ENCODE measurements around the gene PPP1R15A.

The PPP1R15A gene

GRCh38 chr19:48913114-48913889, 41.1 kb downstream of the PPP1R15A start:
- TF ChIP-seq CTCF (IDR thresholded peaks at IDR 0.05; ENCODE audit: insufficient read depth, low read length) (no peak), GABPA (IDR thresholded peaks at IDR 0.05; ENCODE audit: low read depth) (no peak), SPI1 (IDR thresholded peaks at IDR 0.05; ENCODE audit: borderline replicate concordance, low read depth) (no peak), REST (IDR thresholded peaks at IDR 0.05; ENCODE audit: insufficient replicate concordance, low read depth) (no peak), POLR2AphosphoS5 (IDR thresholded peaks at IDR 0.05; ENCODE audit: low read depth) (no peak)
- Histone ChIP-seq H3K27ac (replicated peaks) (no peak overlapping the region), H3K4me3 (replicated peaks; ENCODE audit: insufficient read depth, low read length) (no peak overlapping the region), H3K27me3 (ENCODE audit: insufficient read depth, poor library complexity, severe bottlenecking) (no peaks in the 10 kb centered on the region)
- peak in 1 of 2 experiments; percentile 17 for DNase-seq (ENCODE audit: low read depth in 1 of 2, low spot score in 1 of 2)

- DNase-seq (ENCODE audit: low read depth in 1 of 2, low spot score in 1 of 2) = no peak
- no peaks in the 10 kb centered on the region for H3K27me3 ChIP-seq (ENCODE audit: insufficient read depth, poor library complexity, severe bottlenecking)
- no peak overlapping the region for H3K4me3 ChIP-seq (replicated peaks; ENCODE audit: insufficient read depth, low read length)
- no peak overlapping the region for H3K27ac ChIP-seq (replicated peaks)
- TF ChIP-seq SPI1 (IDR thresholded peaks at IDR 0.05; ENCODE audit: borderline replicate concordance, low read depth) (no peak), GABPA (IDR thresholded peaks at IDR 0.05; ENCODE audit: low read depth) (no peak), POLR2AphosphoS5 (IDR thresholded peaks at IDR 0.05; ENCODE audit: low read depth) (no peak), REST (IDR thresholded peaks at IDR 0.05; ENCODE audit: insufficient replicate concordance, low read depth) (no peak), CTCF (IDR thresholded peaks at IDR 0.05; ENCODE audit: insufficient read depth, low read length) (no peak)
Observed at GRCh38 chr19:48914181-48914580, 42.0 kb downstream of the PPP1R15A start.

- no peak for TF ChIP-seq POLR2AphosphoS5 (IDR thresholded peaks at IDR 0.05; ENCODE audit: low read depth)
- Histone ChIP-seq H3K4me3 (replicated peaks; ENCODE audit: insufficient read depth, low read length) (no peak overlapping the region), H3K27me3 (ENCODE audit: insufficient read depth, poor library complexity, severe bottlenecking) (no peaks in the 10 kb centered on the region), H3K27ac (replicated peaks) (no peak overlapping the region)
- DNase-seq (ENCODE audit: low read depth in 1 of 2, low spot score in 1 of 2) = no peak
Observed at GRCh38 chr19:48915757-48916156, 43.5 kb downstream of the PPP1R15A start.

GRCh38 chr19:48918071-48918470, 45.9 kb downstream of the PPP1R15A start:
- no peaks in the 10 kb centered on the region for H3K27me3 ChIP-seq (ENCODE audit: insufficient read depth, poor library complexity, severe bottlenecking)
- no peak for DNase-seq (ENCODE audit: low read depth in 1 of 2, low spot score in 1 of 2)
- TF ChIP-seq REST (IDR thresholded peaks at IDR 0.05; ENCODE audit: insufficient replicate concordance, low read depth) (no peak), POLR2AphosphoS5 (IDR thresholded peaks at IDR 0.05; ENCODE audit: low read depth) (no peak), CTCF (IDR thresholded peaks at IDR 0.05; ENCODE audit: insufficient read depth, low read length) (no peak), GABPA (IDR thresholded peaks at IDR 0.05; ENCODE audit: low read depth) (no peak), SPI1 (IDR thresholded peaks at IDR 0.05; ENCODE audit: borderline replicate concordance, low read depth) (no peak)
- no peak overlapping the region for H3K27ac ChIP-seq (replicated peaks)
- no peak overlapping the region for H3K4me3 ChIP-seq (replicated peaks; ENCODE audit: insufficient read depth, low read length)
